Peyer's patch (tissue), 4 donors: ENCODE data around the gene MCUB.

Experiments used
- CTCF ChIP-seq, 6 experiments: fragments of 450-650 bp in 4 of 6; fragments of 200-600 bp in 2 of 6; sonication (generic) in 1 of 6; IDR thresholded peaks; one replicate each; pipeline ENCODE4 v1.5.1; 2017 to 2019; ENCODE audit warnings: antibody characterized with exemption in 6 of 6, mild to moderate bottlenecking in 3 of 6, moderate library complexity in 1 of 6
- POLR2A ChIP-seq, 2 donors: fragments of 450-650 bp; IDR thresholded peaks; one replicate each; pipeline ENCODE4 v1.5.1; 2017; ENCODE audit warnings: antibody characterized with exemption in 2 of 2, mild to moderate bottlenecking in 2 of 2, moderate library complexity in 2 of 2

- TF ChIP-seq CTCF (IDR thresholded peaks at IDR 0.05) (no peak), POLR2A (IDR thresholded peaks at IDR 0.05) (no peak)
Observed at GRCh38 chr4:109616243-109616642, 56.2 kb downstream of the MCUB start.
